ENCODE measurements around the gene BMP8B.

BMP8B gene

DNA sequence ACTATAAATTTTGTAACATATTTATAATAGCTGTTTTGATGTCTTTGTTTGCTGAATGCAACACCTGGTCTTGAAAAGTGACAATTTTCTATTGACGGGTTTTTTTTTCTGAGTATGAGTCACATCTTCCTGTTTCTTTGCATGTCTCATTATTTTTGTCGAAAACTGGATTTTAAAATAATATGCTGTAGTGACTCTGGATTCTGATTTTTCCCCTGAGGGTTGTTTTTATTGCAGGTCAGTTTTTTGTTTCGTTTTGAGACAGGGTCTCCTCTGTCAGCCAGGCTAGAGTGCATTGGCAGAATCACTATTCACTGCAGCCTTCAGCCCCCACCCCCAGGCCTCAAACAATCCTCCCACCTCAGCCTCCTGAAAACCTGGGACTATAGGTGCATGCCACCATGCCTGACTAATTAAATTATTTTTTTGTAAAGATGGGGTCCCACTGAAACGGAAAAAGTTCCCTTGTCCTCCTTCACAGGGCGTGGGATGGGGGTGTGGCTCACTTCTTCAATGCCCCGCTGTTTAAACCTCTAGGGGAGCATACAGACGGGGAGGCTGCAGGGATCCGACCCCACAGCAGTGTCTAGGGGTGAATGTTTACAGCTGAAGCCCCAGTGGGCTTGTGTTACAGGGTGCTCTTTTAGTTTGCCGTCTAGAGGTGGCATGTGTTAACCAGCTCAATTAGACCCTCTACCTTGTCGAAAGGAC, 61.3 kb downstream of the BMP8B start:
- no peak for DNase-seq (ENCODE audit: low read depth, low spot score)
- TF ChIP-seq, protein P1, sequence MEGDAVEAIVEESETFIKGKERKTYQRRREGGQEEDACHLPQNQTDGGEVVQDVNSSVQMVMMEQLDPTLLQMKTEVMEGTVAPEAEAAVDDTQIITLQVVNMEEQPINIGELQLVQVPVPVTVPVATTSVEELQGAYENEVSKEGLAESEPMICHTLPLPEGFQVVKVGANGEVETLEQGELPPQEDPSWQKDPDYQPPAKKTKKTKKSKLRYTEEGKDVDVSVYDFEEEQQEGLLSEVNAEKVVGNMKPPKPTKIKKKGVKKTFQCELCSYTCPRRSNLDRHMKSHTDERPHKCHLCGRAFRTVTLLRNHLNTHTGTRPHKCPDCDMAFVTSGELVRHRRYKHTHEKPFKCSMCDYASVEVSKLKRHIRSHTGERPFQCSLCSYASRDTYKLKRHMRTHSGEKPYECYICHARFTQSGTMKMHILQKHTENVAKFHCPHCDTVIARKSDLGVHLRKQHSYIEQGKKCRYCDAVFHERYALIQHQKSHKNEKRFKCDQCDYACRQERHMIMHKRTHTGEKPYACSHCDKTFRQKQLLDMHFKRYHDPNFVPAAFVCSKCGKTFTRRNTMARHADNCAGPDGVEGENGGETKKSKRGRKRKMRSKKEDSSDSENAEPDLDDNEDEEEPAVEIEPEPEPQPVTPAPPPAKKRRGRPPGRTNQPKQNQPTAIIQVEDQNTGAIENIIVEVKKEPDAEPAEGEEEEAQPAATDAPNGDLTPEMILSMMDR (IDR thresholded peaks at IDR 0.05; ENCODE audit: low read depth, low read length) = no peak
- in situ Hi-C loops (cut with HindIII; ENCODE audit: low sequenced_read_pairs) = no loop called here
- H3K4me3 ChIP-seq (ENCODE audit: low read depth, low read length) = no peak overlapping the region

DNA sequence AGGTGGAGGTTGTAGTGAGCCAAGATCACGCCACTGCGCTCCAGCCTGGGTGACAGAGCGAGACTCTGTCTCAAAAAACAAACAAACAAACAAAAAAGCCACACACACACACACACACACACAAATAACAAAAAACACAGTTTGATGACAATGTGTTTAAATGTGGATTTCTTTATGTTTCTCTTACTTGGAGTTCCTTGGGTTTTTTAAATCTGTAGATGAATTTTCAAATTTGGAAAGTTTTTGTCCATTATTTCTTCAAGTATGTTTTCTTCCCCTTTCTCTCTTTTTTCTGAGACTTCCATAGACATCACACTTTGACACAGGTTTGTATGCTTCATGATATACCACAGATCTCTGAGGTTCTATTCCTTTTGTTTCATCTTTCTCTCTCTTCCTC, 62.1 kb downstream of the BMP8B start:
- DNase-seq (ENCODE audit: low read depth, low spot score) = no peak
- no peak overlapping the region for H3K4me3 ChIP-seq (ENCODE audit: low read depth, low read length)
- TF ChIP-seq, protein P1 (IDR thresholded peaks at IDR 0.05; ENCODE audit: low read depth, low read length) = no peak
- in situ Hi-C loops (cut with HindIII; ENCODE audit: low sequenced_read_pairs) = no loop called here

DNA sequence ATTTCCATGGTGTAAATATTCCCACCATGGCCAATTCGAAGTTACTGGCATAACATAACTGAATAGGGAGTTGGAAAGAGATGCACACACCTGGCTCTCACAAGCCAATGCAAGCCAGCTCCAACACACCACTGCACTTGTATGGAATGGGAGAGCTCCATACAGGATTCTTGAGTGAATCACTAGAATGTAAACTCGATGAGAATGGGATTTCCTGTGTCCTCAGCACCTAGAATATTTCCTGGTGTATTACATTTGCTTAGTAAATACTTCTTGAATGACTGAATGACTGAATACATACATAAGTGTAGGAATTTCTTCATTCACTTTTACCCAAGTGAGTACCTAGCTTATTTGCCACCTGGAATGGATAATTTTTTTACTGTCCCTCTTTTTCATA, 66.2 kb downstream of the BMP8B start:
- TF ChIP-seq, protein P1 (IDR thresholded peaks at IDR 0.05; ENCODE audit: low read depth, low read length) = no peak
- no peak overlapping the region for H3K4me3 ChIP-seq (ENCODE audit: low read depth, low read length)
- in situ Hi-C loops (cut with HindIII; ENCODE audit: low sequenced_read_pairs) = no loop called here
- DNase-seq (ENCODE audit: low read depth, low spot score) = no peak

DNA sequence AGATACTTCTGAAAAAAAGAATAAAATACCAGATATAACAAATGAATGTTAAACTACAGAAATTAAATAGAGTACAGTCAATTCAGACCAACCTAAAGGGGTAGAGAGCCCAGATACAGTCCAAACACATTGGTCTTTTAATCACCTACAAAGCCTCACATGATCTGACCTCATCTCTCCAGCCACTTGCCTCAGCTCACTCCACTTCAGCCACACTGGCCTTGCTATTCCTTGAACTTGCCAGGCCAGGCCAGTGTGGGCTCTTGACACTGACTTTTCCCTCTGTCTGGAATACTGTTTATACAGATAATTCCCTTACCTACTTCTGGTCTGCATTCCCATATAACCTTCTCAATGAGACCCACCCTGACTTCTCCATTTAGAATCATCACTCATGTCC, 67.0 kb downstream of the BMP8B start:
- in situ Hi-C loops (cut with HindIII; ENCODE audit: low sequenced_read_pairs) = no loop called here
- TF ChIP-seq, protein P1 (IDR thresholded peaks at IDR 0.05; ENCODE audit: low read depth, low read length) = no peak
- H3K4me3 ChIP-seq (ENCODE audit: low read depth, low read length) = no peak overlapping the region
- DNase-seq (ENCODE audit: low read depth, low spot score) = no peak

DNA sequence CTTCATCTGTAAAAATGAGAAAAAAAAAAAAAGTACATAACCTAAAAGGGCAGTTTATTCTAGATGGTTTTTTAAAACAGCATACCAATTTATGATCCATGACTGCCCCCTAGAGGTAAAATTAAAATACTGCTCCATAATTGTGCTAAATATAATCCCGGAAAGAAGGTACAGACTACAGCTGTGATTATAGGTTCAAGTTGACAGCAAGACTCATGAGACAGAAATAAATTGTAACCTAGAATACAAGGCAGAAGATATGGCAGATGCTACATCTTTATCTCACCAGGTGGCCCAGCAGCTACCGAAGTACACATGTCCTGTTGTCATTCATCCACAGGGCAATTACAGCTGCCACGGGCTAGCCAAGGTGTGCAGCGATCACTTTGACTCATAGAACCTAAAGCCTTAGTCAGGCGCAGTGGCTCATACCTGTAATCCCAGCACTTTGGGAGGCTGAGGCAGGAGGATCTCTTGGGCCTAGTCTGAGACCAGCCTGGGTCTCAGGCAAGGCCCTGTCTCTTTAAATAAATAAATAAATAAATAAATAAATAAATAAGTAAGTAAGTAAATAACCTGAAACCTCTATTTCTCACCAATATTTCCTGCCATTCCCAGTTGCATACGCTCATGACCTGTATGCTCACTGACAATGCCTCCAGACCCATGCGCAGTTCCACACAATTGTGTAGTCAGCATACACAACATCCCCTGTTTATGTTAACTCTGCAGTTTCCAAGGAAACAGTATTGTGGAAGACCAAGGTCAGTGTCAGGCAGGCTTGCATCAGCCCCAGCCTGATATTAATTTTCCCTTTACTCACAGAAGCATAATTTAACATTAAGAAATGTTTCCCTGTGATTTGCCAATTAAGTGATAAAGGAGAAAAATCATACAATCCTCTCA, 68.3 kb downstream of the BMP8B start:
- TF ChIP-seq, protein P1 (IDR thresholded peaks at IDR 0.05; ENCODE audit: low read depth, low read length) = peak; percentile 47
- DNase-seq (ENCODE audit: low read depth, low spot score) = peak; percentile 63
- no peak overlapping the region for H3K4me3 ChIP-seq (ENCODE audit: low read depth, low read length)
- in situ Hi-C loops (cut with HindIII; ENCODE audit: low sequenced_read_pairs) = no loop called here

DNA sequence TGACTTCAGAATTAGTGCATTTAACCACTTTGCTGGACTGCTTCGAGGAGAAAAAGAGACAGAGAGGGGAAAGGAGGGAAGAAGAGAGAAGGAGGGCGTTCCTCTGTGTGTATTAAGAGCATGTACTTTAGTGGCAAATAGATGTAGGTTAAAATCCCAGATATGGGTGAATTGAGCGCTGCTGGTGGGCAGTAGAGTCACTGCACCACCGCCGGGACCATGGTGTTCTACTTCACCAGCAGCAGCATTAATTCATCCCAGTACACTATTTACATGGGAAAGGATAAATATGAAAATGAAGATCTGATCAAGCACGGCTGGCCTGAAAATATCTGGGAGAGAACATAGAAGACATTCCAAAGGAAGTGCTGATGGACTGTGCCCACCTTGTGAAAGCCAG, 70.9 kb downstream of the BMP8B start:
- in situ Hi-C loops (cut with HindIII; ENCODE audit: low sequenced_read_pairs) = no loop called here
- no peak overlapping the region for H3K4me3 ChIP-seq (ENCODE audit: low read depth, low read length)
- DNase-seq (ENCODE audit: low read depth, low spot score) = no peak
- TF ChIP-seq, protein P1 (IDR thresholded peaks at IDR 0.05; ENCODE audit: low read depth, low read length) = no peak
